CD4-positive, CD25-positive, alpha-beta regulatory T cell (primary cell): ENCODE measurements around the gene UBAP1L. TPM values are rescaled to one million over a fixed set of nuclear protein-coding genes. Genes with fewer than 3 reads are reported as not detected.

Experiments
- ATAC-seq, 2 donors: fragments of 150-1000 bp; cut with Tn5 transposase; one replicate each; pipeline ENCODE4 v1.10.0; 2021; ENCODE audit warnings: low read depth in 2 of 2, moderate number of reproducible peaks in 2 of 2, moderate library complexity in 1 of 2
- DNase-seq, 3 donors: peaks; one replicate each; pipeline versions ENCODE4 v3.0.0 to v3.0.0-alpha.2; 2012 to 2022; ENCODE audit warnings: mixed read lengths in 1 of 3
- H3K27ac ChIP-seq: one replicate; pipeline ENCODE4 v1.7.0; 2013; ENCODE audit warnings: mild to moderate bottlenecking, low read length; ENCODE audit not compliant: insufficient read depth, poor library complexity, severe bottlenecking
- H3K27me3 ChIP-seq: one replicate; pipeline ENCODE4 v1.7.0; 2013; ENCODE audit warnings: low read length; ENCODE audit not compliant: control insufficient read depth, insufficient read depth
- H3K36me3 ChIP-seq: one replicate; pipeline ENCODE4 v1.7.0; 2013; ENCODE audit warnings: mild to moderate bottlenecking, low read length, moderate library complexity; ENCODE audit not compliant: control insufficient read depth, insufficient read depth
- H3K4me1 ChIP-seq: 2 replicates; pipeline ENCODE4 v1.7.0; 2013; ENCODE audit warnings: mild to moderate bottlenecking, low read length; ENCODE audit not compliant: insufficient read depth, control insufficient read depth, poor library complexity, severe bottlenecking
- H3K4me3 ChIP-seq: one replicate; pipeline ENCODE4 v1.7.0; 2013; ENCODE audit warnings: low read depth, mild to moderate bottlenecking, low read length, moderate library complexity
- H3K9me3 ChIP-seq, 2 experiments: 1 replicate in 1 of 2; 2 replicates in 1 of 2; pipeline ENCODE4 v1.7.0; 2013; ENCODE audit warnings: low read length in 2 of 2, mild to moderate bottlenecking in 1 of 2, moderate library complexity in 1 of 2; ENCODE audit not compliant: control insufficient read depth in 2 of 2
- H3K27ac Mint-ChIP-seq, 3 donors: one replicate each; pipeline ENCODE4 v1.8.0; 2020 to 2022; ENCODE audit warnings: mild to moderate bottlenecking in 3 of 3, mixed read lengths in 3 of 3, moderate library complexity in 2 of 3
- H3K27me3 Mint-ChIP-seq: one replicate; pipeline ENCODE4 v1.8.0; 2022; ENCODE audit warnings: mild to moderate bottlenecking, mixed read lengths
- H3K36me3 Mint-ChIP-seq: one replicate; pipeline ENCODE4 v1.8.0; 2020; ENCODE audit warnings: mixed read lengths
- H3K4me1 Mint-ChIP-seq, 4 donors: one replicate each; pipeline ENCODE4 v1.8.0; 2020 to 2022; ENCODE audit warnings: mixed read lengths in 4 of 4, mild to moderate bottlenecking in 1 of 4
- H3K4me3 Mint-ChIP-seq, 4 donors: one replicate each; pipeline ENCODE4 v1.8.0; 2020 to 2022; ENCODE audit warnings: mild to moderate bottlenecking in 4 of 4, mixed read lengths in 4 of 4, moderate library complexity in 3 of 4
- H3K9me3 Mint-ChIP-seq, 7 donors: one replicate each; pipeline ENCODE4 v1.8.0; 2020 to 2022; ENCODE audit warnings: mixed read lengths in 7 of 7, mild to moderate bottlenecking in 3 of 7, moderate library complexity in 2 of 7
- polyA plus RNA-seq, 4 donors: library from polyadenylated mRNA; unstranded; fragments of 300-500 nt; fragmentation: Illumina TruSeq; gene quantifications; one replicate each; pipeline ENCODE4 v1.2.3, GENCODE V29; 2021
- total RNA-seq: library from RNA; stranded (reverse); gene quantifications from one replicate; pipeline ENCODE4 v1.2.3, GENCODE V29; 2022

The UBAP1L gene
- total and polyA plus RNA-seq, 5 donors from 2014 or later: 0.08 to 10.1 (median 0.32) TPM; not detected in 1

DNA sequence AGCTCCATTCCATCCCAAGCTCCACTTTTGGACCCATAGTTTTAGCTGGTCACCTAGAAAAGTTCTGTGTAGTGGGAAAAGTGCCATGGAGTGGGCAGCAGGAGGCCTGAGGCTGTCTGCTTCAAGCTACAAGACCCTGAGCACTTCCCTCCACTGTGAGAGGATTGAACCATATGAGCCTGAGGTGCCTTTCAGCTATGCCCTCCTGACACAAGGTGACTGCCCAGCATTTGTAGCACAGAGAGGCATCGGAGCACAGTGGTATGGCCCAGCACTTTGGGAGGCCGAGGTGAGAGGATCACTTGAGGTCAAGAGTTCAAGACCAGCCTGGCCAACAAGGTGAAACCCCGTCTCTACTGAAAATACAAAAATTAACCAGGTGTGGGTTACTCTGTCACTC, 42.4 kb downstream of the UBAP1L start:
- Mint-ChIP-seq H3K4me3 (no peak overlapping the region), H3K36me3 (no peaks in the 10 kb centered on the region), H3K4me1 (peaks cover 0 to 8% (median 0%) of the 10 kb centered on the region in 4 donors), H3K27me3 (peaks cover 16% of the 10 kb centered on the region), H3K27ac (no peak overlapping the region), H3K9me3 (no peaks in the 10 kb centered on the region)
- no peak overlapping the region for H3K27ac ChIP-seq
- H3K4me1 ChIP-seq: no peaks in the 10 kb centered on the region
- no peak for ATAC-seq
- no peak overlapping the region for H3K4me3 ChIP-seq
- no peaks in the 10 kb centered on the region for H3K9me3 ChIP-seq
- no peak for DNase-seq
- no peaks in the 10 kb centered on the region for H3K27me3 ChIP-seq
- H3K36me3 ChIP-seq: no peaks in the 10 kb centered on the region

DNA sequence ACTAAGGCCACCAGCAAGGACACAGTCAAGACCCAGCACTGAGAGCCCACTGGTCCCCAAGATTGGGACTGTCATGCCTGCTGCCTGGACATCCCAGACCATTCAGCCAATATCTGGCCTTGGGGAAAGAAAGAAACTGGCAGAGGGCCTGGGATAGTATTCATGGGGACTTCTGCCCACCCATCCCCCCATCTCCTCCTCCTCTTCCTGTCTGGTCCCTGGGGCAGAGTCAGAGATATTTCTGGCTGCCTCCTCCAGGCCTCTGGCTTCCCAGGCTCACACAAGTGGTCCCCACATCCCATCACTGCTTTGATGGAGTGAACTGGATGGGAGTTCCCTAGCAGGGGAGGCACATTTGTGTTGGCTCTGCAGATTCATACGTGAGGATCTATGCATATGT, 43.0 kb downstream of the UBAP1L start:
- Mint-ChIP-seq H3K27me3 (peaks cover 20% of the 10 kb centered on the region), H3K9me3 (no peaks in the 10 kb centered on the region)
- no peak for ATAC-seq

DNA sequence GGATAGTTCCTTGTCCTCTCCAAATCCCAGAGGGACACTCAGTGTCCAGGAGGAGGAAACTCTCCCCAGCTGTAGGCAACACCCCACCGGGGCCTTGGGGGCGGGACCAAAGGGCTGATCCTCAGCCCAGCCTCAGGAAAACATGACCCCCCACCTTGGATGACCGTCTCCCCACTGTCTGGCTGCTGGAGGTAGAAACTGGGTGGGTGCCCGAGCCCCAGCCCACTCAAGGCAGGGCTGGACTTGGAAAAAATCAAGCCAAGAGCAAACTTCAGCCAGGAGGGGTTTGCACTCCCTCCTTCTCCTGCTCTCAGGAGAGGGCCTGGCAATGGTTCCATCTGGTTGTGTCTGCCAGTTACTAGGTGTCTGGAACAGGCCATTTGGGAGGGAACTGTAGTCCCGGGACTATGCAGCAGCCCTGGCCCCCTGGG, 43.6 kb downstream of the UBAP1L start:
- Histone ChIP-seq H3K4me1 (no peaks in the 10 kb centered on the region), H3K9me3 (no peaks in the 10 kb centered on the region), H3K27me3 (peaks cover 5% of the 10 kb centered on the region), H3K4me3 (no peak overlapping the region), H3K27ac (no peak overlapping the region), H3K36me3 (no peaks in the 10 kb centered on the region)
- no peaks in the 10 kb centered on the region for H3K36me3 Mint-ChIP-seq
- H3K9me3 Mint-ChIP-seq: no peaks in the 10 kb centered on the region
- H3K4me1 Mint-ChIP-seq: peaks cover 0 to 12% (median 0%) of the 10 kb centered on the region in 4 donors
- H3K27ac Mint-ChIP-seq: no peak overlapping the region
- no peak for ATAC-seq
- no peak for DNase-seq
- H3K4me3 Mint-ChIP-seq: no peak overlapping the region
- peaks cover 25% of the 10 kb centered on the region for H3K27me3 Mint-ChIP-seq

More for the DNA sequence above, 43.0 kb downstream of the UBAP1L start:
- Mint-ChIP-seq H3K4me3 (no peak overlapping the region), H3K4me1 (peaks cover 0 to 11% (median 0%) of the 10 kb centered on the region in 4 donors), H3K36me3 (no peaks in the 10 kb centered on the region), H3K27ac (no peak overlapping the region)
- no peak overlapping the region for H3K27ac ChIP-seq
- DNase-seq: no peak
- H3K4me3 ChIP-seq: no peak overlapping the region
- H3K27me3 ChIP-seq: no peaks in the 10 kb centered on the region
- no peaks in the 10 kb centered on the region for H3K4me1 ChIP-seq
- H3K9me3 ChIP-seq: no peaks in the 10 kb centered on the region
- H3K36me3 ChIP-seq: no peaks in the 10 kb centered on the region

DNA sequence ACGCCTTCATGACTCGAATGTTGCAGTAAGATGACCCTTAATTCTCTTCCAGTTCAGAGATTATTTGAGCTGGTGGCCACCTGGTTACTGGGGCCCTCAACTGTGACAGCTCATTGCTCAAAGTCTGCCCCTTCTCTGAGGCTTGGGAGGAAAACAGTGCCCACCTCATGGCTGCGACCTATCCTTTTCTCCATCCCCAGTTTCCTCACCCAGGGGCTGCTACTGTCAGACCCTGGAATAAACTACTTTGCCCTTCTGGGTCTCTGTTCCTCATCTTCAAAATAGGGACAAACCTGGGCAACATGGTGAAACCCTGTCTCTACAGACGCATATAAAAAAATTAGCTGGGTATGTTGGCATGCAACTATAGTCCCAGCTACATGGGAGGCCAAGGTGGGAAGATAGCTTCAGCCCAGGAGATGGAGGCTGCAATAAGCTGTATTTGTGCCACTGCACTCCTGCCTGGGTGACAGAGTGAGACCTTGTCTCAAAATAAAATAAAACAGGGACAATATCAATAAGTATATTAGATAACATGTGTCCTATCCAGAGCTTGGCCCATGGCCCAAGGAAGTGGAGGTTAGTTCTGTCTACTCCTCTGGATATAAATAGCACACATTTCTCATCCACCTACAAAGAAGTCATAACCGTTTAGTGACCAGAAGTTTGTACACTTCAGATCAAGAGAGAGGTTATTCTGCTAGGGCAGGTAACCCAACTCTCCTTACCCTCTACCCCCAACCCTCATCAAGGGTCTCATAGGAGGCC, 45.0 kb downstream of the UBAP1L start:
- Histone ChIP-seq H3K9me3 (no peaks in the 10 kb centered on the region), H3K27ac (no peak overlapping the region), H3K4me3 (no peak overlapping the region), H3K36me3 (no peaks in the 10 kb centered on the region), H3K4me1 (no peaks in the 10 kb centered on the region), H3K27me3 (peaks cover 13% of the 10 kb centered on the region)
- peaks cover 0 to 12% (median 0%) of the 10 kb centered on the region in 4 donors for H3K4me1 Mint-ChIP-seq
- H3K4me3 Mint-ChIP-seq: no peak overlapping the region
- DNase-seq (no peak), ATAC-seq (no peak)
- H3K27ac Mint-ChIP-seq: no peak overlapping the region
- no peaks in the 10 kb centered on the region for H3K36me3 Mint-ChIP-seq
- H3K9me3 Mint-ChIP-seq: no peaks in the 10 kb centered on the region
- H3K27me3 Mint-ChIP-seq: peaks cover 30% of the 10 kb centered on the region

DNA sequence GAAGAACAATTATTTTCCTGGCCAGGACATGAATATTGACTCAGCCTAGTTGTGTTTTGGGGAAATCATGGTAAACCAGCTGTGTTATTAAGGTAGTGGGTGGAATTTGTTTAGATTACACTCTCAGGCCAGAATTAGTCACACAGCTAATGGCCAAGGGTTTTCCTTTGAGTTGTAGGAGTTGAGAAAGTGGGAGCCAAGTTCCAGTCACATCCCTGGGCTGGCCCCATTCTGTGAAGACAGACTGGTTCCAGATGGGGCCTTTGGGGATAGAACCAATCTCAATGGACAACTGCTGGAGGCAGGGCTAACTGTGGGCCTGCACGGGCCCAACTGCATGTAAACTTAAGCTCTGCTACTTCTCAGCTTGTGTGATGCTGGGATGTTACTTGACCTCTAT, 45.8 kb downstream of the UBAP1L start:
- Mint-ChIP-seq H3K27me3 (peaks cover 36% of the 10 kb centered on the region), H3K27ac (no peak overlapping the region), H3K4me3 (no peak overlapping the region), H3K9me3 (no peaks in the 10 kb centered on the region), H3K36me3 (no peaks in the 10 kb centered on the region), H3K4me1 (peaks cover 0 to 12% (median 0%) of the 10 kb centered on the region in 4 donors)
- Histone ChIP-seq H3K4me1 (no peaks in the 10 kb centered on the region), H3K36me3 (no peaks in the 10 kb centered on the region), H3K27ac (no peak overlapping the region), H3K27me3 (peaks cover 14% of the 10 kb centered on the region), H3K4me3 (no peak overlapping the region), H3K9me3 (no peaks in the 10 kb centered on the region)
- no peak for DNase-seq
- no peak for ATAC-seq

DNA sequence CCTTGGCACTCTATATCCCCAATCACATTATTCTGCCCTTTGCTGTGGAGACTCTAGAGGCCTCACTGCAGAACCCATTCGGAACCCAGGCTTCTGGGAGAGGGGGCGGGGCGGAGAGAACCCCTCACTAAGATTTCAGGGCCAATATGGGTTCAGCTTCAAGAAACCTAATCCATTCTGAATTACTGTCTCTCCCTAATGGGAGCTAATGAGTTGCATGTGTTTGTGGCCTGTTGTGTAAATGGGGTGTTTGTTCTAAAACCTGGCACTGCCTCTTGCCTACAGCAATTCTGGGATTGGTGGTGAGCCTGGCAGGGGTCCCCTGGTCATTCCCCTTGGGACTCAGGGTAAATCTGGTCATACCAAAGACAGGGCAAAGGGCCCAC, 46.6 kb downstream of the UBAP1L start:
- Mint-ChIP-seq H3K4me3 (peak overlapping the region in 2 of 4 donors; percentile 35 to 56), H3K36me3 (no peaks in the 10 kb centered on the region), H3K4me1 (peaks cover 0 to 12% (median 0%) of the 10 kb centered on the region in 4 donors), H3K27me3 (peaks cover 38% of the 10 kb centered on the region), H3K9me3 (no peaks in the 10 kb centered on the region), H3K27ac (no peak overlapping the region)
- H3K36me3 ChIP-seq: no peaks in the 10 kb centered on the region
- no peak for DNase-seq
- H3K4me3 ChIP-seq: no peak overlapping the region
- H3K27me3 ChIP-seq: peaks cover 14% of the 10 kb centered on the region
- ATAC-seq: no peak
- no peaks in the 10 kb centered on the region for H3K4me1 ChIP-seq
- no peak overlapping the region for H3K27ac ChIP-seq
- H3K9me3 ChIP-seq: no peaks in the 10 kb centered on the region

DNA sequence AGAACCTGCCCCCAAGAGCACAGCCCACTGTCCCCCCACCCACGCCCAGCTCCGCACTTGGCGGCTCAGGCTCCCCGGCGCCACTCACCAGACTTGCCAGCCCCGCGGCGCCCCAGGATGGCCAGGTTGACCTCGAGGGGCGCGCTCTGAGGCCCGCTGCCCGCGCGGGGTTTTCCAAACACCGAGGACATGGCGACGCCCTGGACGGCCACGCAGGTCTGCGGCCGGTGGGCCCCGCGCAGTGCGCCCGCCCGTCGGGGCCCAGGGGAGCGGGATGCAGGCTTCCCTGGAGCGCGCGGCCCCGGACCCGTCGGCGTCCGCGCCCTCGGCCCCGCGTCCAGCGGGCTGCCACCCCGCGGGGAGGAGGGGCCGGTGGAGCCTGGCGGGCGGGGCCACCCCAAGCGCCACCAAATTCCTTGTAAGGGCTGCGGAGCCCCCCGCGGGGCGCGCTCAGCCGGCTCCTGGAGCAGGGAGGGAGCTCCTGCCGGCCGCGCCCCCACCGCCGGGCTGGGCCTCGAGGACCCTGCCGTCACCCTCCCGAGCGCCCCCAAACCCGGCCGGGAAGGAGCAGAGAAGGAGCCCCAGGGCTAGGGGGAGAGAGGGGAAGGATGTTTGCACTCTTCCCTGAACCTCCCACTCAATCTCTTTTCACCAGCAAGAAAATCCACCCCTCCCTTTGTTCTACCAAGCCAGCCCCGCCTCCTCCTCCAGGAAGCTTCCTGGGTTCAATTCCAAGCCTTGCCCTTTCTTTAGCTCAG, 47.2 kb downstream of the UBAP1L start, which contains the start of gene RASL12:
RASL12 (minus strand) TSS at position 347 of the 758 bp plus-strand sequence; CDS start at position 191, 156 bp downstream.
- Histone ChIP-seq H3K27ac (no peak within 1 kb of the TSS), H3K9me3 (no peaks in the 10 kb centered on the region), H3K36me3 (no peaks in the 10 kb centered on the region), H3K4me3 (no peak within 1 kb of the TSS), H3K27me3 (peaks cover 14% of the 10 kb centered on the region), H3K4me1 (no peaks in the 10 kb centered on the region)
- Mint-ChIP-seq H3K4me1 (peaks cover 0 to 12% (median 0%) of the 10 kb centered on the region in 4 donors), H3K4me3 (peak within 1 kb of the TSS in 2 of 4 donors; percentile 56 to 69), H3K27ac (no peak within 1 kb of the TSS), H3K36me3 (no peaks in the 10 kb centered on the region), H3K9me3 (no peaks in the 10 kb centered on the region), H3K27me3 (peaks cover 41% of the 10 kb centered on the region)
- DNase-seq (no peak), ATAC-seq (no peak)
